ENCODE data around the gene ZNF236. TPM values are rescaled to one million over a fixed set of nuclear protein-coding genes. Genes with fewer than 3 reads are reported as not detected.
"Not testable (repeated sequence)": the region's sequence is repeated elsewhere in the genome, so short reads cannot be mapped to it uniquely, and the experiment has no call there.

Gene ZNF236
- total RNA-seq, 1 experiment from 2014 or later, result 7.7 TPM

GRCh38 chr18:76927223-76927725, 104.9 kb downstream of the ZNF236 start:
- Histone ChIP-seq H3K27me3 (no peaks in the 10 kb centered on the region), H3K27ac (no peak overlapping the region), H3K36me3 (no peaks in the 10 kb centered on the region), H3K4me1 (peaks cover 7% of the 10 kb centered on the region; the same call in 1 of the 2 replicates), H3K9me3 (replicated peaks) (no peaks in the 10 kb centered on the region), H3K4me3 (no peak overlapping the region)
- DNase-seq, result no peak

- no peaks in the 10 kb centered on the region for H3K36me3 ChIP-seq
- DNase-seq, result no peak
These were observed 106.0 kb downstream of the ZNF236 start for GRCh38 chr18:76928179-76928868.

DNA sequence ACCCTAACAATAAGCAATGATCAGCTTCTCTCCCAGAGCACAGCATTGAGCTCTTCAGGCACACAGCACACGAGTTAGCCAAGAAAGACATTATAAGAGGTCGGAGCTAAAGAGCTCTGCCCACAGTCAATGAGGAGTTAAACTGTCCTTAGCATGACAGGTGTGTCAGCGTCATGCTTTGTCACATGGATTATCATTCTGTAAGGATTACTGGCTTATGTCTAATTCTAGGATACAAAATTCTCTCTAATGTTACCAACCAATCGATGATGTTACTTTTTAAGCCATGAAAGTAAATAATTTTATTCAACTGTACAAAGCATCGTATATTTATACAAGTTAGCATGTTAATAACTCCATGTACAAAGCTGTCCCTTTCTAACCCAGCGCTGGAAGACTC, 108.8 kb downstream of the ZNF236 start:
- H3K27ac ChIP-seq, result no peak overlapping the region
- H3K9me3 ChIP-seq (replicated peaks), result no peaks in the 10 kb centered on the region
- no peaks in the 10 kb centered on the region for H3K27me3 ChIP-seq
- no peaks in the 10 kb centered on the region for H3K36me3 ChIP-seq
- DNase-seq, result no peak
- no peaks in the 10 kb centered on the region; the same call in 1 of the 2 replicates for H3K4me1 ChIP-seq
- H3K4me3 ChIP-seq, result no peak overlapping the region

More at GRCh38 chr18:76928179-76928868, 106.0 kb downstream of the ZNF236 start:
- peaks cover 7% of the 10 kb centered on the region; the same call in 1 of the 2 replicates for H3K4me1 ChIP-seq
- no peaks in the 10 kb centered on the region for H3K9me3 ChIP-seq (replicated peaks)
- no peak overlapping the region for H3K27ac ChIP-seq
- H3K27me3 ChIP-seq, result no peaks in the 10 kb centered on the region
- no peak overlapping the region for H3K4me3 ChIP-seq

GRCh38 chr18:76932026-76932819, 109.9 kb downstream of the ZNF236 start:
- Histone ChIP-seq H3K4me3 (no peak overlapping the region), H3K4me1 (no peaks in the 10 kb centered on the region), H3K27ac (no peak overlapping the region), H3K36me3 (no peaks in the 10 kb centered on the region), H3K9me3 (replicated peaks) (no peaks in the 10 kb centered on the region), H3K27me3 (no peaks in the 10 kb centered on the region)
- no peak for DNase-seq

DNA sequence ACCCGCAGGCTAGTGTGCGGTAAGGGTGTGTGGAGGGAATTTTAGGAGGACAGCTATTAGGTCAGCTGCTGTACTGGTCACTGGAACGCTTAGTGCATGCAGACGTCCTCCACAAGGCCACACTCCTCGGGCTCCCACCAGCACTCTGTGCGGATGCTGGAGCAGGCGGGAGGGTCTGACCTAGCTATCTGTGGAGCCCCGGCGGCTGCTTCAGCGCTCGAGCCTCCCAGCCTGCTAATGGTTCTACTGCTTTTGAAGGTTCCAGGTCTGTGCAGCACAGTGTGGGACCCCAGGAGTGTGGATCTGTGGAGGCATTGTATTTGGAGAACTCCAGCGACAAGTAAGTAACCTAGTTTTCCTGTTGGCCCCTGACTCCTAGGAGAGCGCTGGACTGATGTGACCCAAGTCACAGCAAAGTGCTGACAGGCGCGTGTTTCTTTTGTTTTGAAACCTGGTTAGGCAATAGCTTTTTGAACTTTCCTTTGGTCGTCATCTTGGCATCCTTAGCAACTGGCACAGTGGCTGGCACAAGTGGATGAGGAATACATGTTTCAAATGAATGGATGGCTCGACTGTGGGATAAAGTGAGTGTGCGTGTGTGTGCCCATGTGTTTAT, 113.5 kb downstream of the ZNF236 start:
- H3K27ac ChIP-seq, result no peak overlapping the region
- no peak overlapping the region for H3K4me3 ChIP-seq
- H3K9me3 ChIP-seq (replicated peaks), result no peaks in the 10 kb centered on the region
- no peaks in the 10 kb centered on the region for H3K27me3 ChIP-seq
- DNase-seq, result no peak
- H3K4me1 ChIP-seq, result no peaks in the 10 kb centered on the region
- no peaks in the 10 kb centered on the region for H3K36me3 ChIP-seq

- DNase-seq, result no peak
- no peaks in the 10 kb centered on the region for H3K36me3 ChIP-seq
- H3K4me1 ChIP-seq, result no peaks in the 10 kb centered on the region
- H3K9me3 ChIP-seq (replicated peaks), result no peaks in the 10 kb centered on the region
- H3K27ac ChIP-seq, result no peak overlapping the region
- no peaks in the 10 kb centered on the region for H3K27me3 ChIP-seq
- H3K4me3 ChIP-seq, result no peak overlapping the region
These were observed 114.5 kb downstream of the ZNF236 start for GRCh38 chr18:76936877-76937276.

GRCh38 chr18:76937597-76937996, 115.2 kb downstream of the ZNF236 start:
- Histone ChIP-seq H3K27me3 (no peaks in the 10 kb centered on the region), H3K4me1 (no peaks in the 10 kb centered on the region), H3K36me3 (no peaks in the 10 kb centered on the region), H3K27ac (no peak overlapping the region), H3K9me3 (replicated peaks) (no peaks in the 10 kb centered on the region), H3K4me3 (no peak overlapping the region)
- DNase-seq, result no peak

DNA sequence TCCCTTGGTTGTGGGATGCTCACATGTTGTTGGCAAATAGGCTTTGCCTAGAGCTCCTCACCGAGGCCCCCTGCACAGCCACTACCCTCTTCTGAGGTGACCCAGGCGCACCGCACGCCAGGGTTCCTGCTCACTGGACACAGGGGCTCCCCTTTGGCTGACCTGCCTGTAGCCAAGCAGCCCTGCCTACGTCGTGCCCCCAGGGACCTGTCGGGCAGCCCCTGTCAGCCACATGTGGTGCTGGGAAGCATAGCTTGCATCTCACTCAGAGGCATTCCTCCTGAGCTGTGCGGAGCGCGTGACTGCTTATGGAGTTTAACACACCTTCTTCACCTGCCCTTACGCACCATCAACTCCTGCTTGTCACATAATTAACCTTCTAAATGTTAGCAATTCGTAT, 116.3 kb downstream of the ZNF236 start:
- H3K4me1 ChIP-seq, result peaks cover under 1% of the 10 kb centered on the region
- no peaks in the 10 kb centered on the region for H3K36me3 ChIP-seq

DNA sequence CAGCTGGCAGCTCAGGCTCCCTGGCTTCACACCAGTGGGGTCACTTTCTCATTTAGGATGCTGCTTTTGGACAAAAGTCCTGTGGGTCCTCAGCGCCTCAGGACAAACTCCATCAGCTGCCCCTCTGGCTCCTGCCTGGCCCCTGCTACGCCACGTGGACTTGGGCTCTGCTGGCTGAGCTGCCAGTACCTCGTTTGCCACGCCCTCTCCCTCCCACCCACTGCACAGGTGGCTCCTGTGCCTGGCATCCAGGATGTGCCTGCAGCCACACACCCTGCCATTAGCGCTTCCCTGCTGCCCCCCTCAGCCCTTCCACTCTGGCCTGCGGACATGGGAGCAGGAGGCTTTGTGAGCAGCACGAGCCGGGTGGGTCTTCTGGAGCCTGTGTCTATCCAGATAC, 118.9 kb downstream of the ZNF236 start:
- Histone ChIP-seq H3K4me1 (peaks cover 4% of the 10 kb centered on the region), H3K4me3 (no peak overlapping the region), H3K36me3 (no peaks in the 10 kb centered on the region), H3K9me3 (replicated peaks) (no peaks in the 10 kb centered on the region), H3K27ac (no peak overlapping the region), H3K27me3 (no peaks in the 10 kb centered on the region)
- DNase-seq, result no peak

More for the DNA sequence above, 116.3 kb downstream of the ZNF236 start:
- Histone ChIP-seq H3K27ac (no peak overlapping the region), H3K4me3 (no peak overlapping the region), H3K9me3 (replicated peaks) (no peaks in the 10 kb centered on the region), H3K27me3 (no peaks in the 10 kb centered on the region)
- DNase-seq, result no peak

DNA sequence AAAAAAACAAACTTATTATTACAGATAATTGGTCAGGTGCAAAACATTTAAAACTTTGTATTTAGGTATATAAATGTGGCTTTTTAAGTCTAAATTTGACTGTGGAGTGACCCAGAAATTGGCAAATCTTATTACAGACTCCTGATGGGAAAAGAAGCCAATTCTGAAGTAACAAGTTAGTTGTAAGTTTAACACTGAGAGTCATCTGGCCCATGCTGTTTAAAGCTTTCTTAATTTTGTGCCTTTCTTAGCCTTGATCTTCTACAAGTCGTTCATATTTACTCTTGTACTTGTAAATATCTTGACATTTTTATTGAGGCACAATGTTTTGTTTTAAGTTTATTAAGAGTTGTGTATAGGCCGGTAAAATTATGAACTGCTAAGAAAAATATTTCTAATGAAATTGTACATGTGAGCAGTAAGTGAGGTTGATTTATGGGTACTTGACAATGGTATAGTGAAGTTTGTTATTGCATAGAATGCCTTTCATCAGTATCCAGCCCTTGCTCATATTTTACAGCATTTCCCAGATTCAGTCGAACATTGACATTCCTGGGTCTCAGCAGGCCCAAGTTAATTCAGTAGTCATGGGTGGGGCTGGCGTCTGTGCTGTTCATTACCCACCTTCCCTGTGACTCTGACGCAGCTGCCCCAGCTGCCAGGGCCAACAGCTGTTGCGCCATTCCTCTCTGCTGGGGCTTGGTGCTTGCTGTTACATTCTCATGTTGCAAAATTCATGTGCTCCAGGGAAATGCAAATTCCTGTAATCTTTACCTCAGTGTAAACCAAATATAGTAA, 121.4 kb downstream of the ZNF236 start:
- H3K36me3 ChIP-seq, result no peaks in the 10 kb centered on the region
- no peak overlapping the region for H3K4me3 ChIP-seq
- no peaks in the 10 kb centered on the region for H3K27me3 ChIP-seq
- peak overlapping the region; percentile 23; the same call in 1 of the 2 replicates for H3K27ac ChIP-seq
- DNase-seq, result peak; percentile 52 to 57
- H3K4me1 ChIP-seq, result peaks cover 4% of the 10 kb centered on the region
- H3K9me3 ChIP-seq (replicated peaks), result no peaks in the 10 kb centered on the region

- DNase-seq; H3K27me3 ChIP-seq; H3K9me3 ChIP-seq (replicated peaks); H3K27ac ChIP-seq; H3K4me3 ChIP-seq; H3K36me3 ChIP-seq; H3K4me1 ChIP-seq: not testable (repeated sequence)
These were observed 122.0 kb downstream of the ZNF236 start for GRCh38 chr18:76944346-76944745.

- Histone ChIP-seq H3K4me3 (no peak overlapping the region), H3K36me3 (no peaks in the 10 kb centered on the region), H3K27ac (no peak overlapping the region), H3K9me3 (replicated peaks) (no peaks in the 10 kb centered on the region), H3K4me1 (peaks cover 4% of the 10 kb centered on the region), H3K27me3 (no peaks in the 10 kb centered on the region)
- no peak for DNase-seq
These were observed 126.0 kb downstream of the ZNF236 start for GRCh38 chr18:76948345-76948744.

DNA sequence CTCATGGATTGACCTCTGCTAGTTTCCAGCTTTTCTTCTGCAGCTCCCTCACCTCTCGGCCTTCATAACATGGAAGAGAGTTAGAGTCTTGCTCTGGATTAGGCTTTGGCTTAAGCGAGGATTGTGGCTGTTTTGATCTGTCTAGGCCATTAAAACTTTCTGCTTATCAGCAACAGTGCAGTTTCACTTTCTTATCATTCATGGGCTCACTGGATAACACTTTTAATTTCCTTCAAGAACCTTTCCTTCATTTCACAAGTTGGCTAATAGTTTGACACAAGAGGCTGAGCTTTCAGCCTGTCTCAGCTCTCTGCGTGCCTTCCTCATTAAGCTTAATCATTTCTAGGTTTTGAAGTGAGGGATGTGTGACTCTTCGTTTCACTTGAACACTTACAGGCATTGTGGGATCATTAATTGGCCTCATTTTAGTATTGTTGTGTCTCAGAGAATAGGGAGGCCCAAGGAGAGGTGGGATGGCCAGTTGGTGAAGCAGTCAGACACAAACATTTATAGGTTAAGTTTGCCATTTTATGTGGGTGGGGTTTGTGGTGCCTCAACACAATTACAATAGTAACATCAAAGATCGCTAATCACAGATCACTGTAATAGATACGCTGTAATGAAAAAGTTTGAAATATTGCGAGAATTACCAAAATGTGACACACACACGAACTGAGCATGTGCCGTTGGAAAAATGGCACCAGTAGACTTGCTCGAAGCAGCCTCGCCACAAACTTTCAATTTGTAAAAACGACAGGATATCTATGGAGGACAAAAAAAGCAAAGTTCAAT, 129.3 kb downstream of the ZNF236 start:
- Histone ChIP-seq H3K4me1 (no peaks in the 10 kb centered on the region; the same call in 1 of the 2 replicates), H3K36me3 (no peaks in the 10 kb centered on the region), H3K27me3 (no peaks in the 10 kb centered on the region), H3K4me3 (no peak overlapping the region), H3K9me3 (replicated peaks) (no peaks in the 10 kb centered on the region), H3K27ac (no peak overlapping the region)
- DNase-seq, result no peak

- H3K4me3 ChIP-seq, result no peak overlapping the region
- H3K27me3 ChIP-seq, result no peaks in the 10 kb centered on the region
- H3K27ac ChIP-seq, result no peak overlapping the region
These were observed 130.4 kb downstream of the ZNF236 start for GRCh38 chr18:76952747-76953146.

More at GRCh38 chr18:76952747-76953146, 130.4 kb downstream of the ZNF236 start:
- no peak for DNase-seq
- H3K36me3 ChIP-seq, result no peaks in the 10 kb centered on the region
- H3K4me1 ChIP-seq, result no peaks in the 10 kb centered on the region; the same call in 1 of the 2 replicates
- no peaks in the 10 kb centered on the region for H3K9me3 ChIP-seq (replicated peaks)

Measured in SJCRH30 (cell line).